Embryonic facial prominence (tissue), 1 donor: ENCODE measurements around the gene EZR.
"Not testable (repeated sequence)": the region's sequence is repeated elsewhere in the genome, so short reads cannot be mapped to it uniquely, and the experiment has no call there.

Source experiments
- DNase-seq: peaks from one replicate; pipeline ENCODE4 v3.0.0-alpha.2; 2016; ENCODE audit errors: extremely low spot score

The EZR gene

DNA sequence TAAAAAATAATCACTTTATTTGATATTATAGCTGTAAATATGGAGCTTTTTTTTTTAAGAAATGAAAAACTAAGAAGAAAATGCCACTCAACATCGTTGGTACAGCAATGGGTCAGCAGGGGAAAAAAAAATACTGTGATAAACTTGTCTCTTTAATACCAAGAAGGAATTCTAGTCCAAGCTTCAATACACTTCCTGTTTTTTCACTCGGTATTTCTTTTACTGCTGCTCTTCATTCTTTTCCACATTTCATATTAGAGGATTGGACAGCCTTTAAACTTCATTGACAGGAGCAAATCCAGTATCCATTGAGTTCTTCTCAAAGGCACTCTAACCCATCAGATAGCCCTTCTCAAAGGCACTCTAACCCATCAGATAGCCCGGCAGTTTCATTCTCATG lies 22.2 kb upstream of the EZR start:
- DNase-seq, result no peak

DNA sequence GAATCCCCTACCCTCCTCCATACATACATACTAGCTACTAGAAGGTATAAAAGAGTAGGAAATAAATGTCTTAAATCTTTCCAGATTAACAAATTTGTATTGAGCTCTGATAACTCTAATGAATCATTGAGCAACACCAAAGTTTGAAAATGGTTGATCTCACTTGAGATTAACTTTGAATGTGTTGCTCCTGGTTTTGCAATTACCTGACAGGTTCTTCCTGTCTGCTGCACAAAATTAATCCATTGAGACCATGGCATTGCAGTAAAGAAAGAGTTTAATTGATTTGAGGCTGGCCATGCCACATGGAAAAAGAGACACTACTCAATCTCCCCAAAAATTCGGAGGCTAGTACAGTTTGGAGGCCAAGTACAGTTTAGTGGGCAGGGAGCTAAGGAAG lies 21.3 kb upstream of the EZR start:
- DNase-seq, result no peak

- DNase-seq, result no peak
Measured at GRCh38 chr6:158839796-158840195, 20.6 kb upstream of the EZR start.

DNA sequence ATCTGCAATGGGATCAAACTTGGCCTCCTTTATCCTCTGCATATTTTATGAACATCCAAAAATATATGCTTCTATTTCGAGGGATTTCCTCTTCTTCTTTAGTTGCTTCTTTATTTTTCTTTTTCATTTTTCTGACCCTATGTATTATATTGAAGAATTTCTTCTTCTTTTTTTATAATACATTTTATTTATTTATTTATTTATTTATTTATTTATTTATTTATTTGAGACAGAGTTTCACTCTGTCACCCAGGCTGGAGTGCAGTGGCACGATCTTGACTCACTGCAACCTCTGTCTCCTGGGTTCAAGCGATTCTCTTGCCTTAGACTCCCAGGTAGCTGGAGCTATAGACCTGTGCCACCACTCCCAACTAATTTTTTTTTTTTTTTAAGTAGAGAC lies 19.6 kb upstream of the EZR start:
- DNase-seq, result not testable (repeated sequence)

DNA sequence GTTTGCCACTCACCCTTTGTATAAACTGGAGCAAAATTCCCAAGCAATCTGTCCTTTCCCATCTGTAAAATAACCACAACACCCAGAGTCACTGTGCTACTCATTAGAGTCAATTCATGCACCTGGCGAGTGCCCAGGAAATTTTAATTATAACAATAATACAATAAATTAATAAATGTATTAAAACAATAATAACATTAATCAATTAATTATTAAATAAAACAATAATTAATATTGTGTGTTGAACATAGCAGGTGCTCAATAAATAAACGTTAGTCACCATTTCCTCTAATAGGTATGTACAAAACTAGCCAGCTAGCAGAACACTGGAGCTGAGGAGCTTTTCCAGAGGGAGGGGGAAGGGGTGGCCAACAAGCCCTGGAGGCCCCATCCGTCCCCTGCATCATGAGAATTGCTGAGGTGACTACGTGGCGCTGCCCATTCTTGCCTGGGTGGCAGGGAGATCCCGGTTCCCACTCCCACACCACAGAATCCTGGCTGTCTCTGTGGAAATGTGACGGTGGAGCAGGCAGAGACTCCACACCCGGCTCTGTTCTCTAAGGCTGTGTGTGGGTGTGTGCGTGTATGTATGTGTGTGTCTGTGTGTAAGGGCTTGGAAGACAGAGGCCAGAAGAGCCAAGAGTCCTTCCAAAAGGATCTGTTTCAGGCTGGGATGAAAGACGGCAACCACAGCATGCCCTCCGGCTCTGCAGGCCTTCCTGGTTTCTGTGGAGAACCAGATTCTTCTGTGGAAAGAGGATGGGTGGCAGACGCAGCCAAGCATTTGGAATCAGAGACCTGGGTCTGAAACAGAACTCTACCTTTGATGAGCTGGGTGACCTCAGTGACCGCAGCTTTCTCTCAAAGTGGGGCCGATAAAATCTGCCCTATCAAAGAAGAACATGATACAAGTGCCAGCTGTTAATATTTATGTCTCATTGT lies 18.8 kb upstream of the EZR start:
- DNase-seq, result no peak

DNA sequence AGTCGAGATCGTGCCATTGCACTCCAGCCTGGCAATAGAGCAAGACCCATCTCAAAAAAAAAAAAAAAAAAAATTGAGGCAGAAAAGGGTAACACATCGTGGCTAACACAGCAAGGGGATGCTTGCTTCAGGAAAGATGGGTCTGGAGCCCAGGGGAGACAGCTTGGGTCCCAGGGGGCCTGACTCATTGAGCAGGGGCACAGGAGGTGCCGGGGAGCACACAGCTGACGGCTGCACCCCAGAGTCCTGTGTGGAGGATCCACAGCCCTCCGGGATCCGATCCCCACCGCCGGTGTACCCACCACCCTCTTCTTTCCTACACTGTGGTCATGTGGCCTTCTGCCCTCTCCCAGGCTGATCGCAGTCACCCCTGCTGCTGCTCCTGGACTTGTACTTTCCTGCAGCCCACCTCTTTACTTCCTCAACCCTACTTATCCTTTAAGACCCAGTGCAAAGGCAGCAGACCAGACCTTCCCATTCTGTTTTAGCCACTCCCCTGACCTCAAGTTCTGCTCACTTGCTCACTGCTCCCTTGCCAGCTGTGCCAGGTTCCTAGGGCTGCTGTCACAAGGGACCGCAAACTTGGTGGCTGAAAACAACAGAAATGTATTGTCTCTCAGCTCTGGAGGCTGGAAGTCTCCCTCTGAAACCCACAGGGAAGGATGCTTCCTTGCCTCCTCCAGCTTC lies 17.6 kb upstream of the EZR start:
- no peak for DNase-seq

GRCh38 chr6:158835616-158836221 lies 16.6 kb upstream of the EZR start:
- no peak for DNase-seq

GRCh38 chr6:158834675-158835385 lies 15.7 kb upstream of the EZR start:
- no peak for DNase-seq

DNA sequence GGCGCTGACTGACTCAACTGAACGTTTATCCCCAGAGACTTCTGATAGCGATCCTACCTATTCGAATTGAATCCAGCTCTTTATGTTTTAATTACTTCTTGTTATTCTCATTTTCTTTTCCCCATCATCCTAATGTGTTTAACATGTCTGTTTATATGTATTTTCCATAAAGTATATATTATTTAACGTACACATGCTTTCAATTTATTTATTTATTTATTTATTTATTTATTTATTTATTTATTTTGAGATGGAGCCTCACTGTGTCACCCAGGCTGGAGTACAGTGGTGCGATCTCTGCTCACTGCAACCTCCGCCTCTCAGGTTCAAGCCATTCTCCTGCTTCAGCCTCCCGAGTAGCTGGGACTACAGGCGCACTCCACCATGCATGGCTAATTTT lies 13.6 kb upstream of the EZR start:
- DNase-seq, result not testable (repeated sequence)

DNA sequence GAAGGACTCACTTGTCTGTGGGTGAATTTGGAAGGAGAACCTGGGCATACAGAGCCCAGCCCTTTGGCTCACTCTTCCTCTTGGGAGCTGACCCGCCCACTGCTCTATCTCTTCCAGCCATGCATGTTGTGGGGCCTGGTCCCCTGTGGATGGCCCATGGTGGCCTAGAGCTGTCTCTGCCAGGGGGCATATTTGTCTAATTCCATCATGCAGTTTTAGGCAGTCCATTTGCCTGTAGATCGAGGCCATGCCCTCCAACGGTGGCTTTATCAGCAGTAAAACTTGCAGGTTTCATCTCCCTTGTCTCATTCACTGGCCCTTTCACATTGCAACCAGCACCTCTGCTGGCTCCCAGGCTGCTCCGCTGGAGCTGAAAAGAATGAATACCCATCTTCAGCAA lies 12.9 kb upstream of the EZR start:
- DNase-seq, result no peak

DNA sequence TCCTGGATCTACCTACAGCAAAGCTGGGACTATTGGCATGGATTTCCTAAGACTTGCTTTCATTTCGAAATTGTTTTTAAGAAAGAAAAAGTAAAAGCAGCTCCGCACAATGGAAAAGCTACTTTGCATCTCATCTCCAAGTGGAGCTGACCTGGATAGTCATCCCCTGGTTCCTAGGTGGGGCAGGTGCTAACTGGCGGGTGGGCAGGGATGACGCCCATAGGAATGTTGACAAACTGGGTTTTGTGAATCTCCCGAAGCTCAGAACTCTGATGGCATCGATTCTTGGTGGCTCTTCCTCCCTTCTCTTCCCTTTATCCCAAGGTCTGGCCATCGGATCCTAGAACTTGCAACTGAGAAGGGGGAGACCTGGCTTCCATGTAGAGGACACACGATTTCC lies 12.4 kb upstream of the EZR start:
- DNase-seq, result no peak

- no peak for DNase-seq
Measured at GRCh38 chr6:158830736-158831135, 11.6 kb upstream of the EZR start.

DNA sequence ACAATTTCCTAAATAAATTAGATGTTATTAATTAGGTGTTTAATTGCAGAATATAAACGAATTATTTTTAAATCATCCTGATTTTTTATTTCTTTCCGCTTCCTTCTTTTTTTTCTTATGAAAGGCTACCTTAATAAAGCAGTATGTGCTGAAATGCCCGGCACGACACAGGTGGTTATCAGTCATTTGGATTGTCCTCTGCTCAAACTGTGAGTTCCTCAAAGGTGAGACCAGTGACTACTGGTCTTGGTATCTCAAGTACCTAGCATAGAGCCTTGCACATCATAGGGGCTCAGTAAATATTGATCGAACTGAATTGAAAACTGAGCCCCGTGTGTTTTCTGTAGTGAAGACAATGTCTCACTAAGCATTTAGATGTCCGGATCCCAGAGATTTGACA lies 9.6 kb upstream of the EZR start:
- DNase-seq, result no peak

DNA sequence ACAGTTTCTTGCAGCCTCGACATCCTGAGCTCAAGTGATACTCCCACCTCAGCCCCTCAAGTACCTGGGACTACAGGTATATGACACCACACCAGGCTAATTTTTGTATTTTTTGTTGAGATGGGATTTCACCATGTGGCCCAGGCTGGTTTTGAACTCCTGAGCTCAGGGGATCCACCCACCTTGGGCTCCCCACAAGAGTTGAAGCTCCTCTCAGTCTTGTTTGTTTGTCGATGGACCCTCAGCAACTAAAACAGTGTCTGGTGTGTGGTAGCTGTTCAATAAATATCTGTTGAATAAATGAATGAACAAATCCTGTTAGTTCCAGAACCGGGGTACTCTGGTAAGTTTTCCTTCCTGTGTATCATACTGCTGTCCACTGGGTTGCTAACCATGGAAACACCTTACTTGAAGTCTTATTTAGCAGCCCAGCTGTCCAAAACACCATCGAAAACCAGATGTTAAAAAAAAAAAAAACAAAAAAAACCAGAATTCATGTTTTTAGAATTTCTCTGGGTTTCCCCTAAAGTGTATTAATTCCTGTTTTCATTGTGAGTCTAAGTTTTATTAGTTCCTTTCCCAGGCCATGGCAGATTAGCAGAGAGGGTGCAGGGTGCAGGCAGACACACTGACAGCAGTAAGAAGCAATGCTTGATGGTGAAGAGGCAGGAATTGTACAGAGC lies 7.8 kb upstream of the EZR start:
- DNase-seq, result no peak

- no peak for DNase-seq
Measured at GRCh38 chr6:158825951-158826306, 6.8 kb upstream of the EZR start.

DNA sequence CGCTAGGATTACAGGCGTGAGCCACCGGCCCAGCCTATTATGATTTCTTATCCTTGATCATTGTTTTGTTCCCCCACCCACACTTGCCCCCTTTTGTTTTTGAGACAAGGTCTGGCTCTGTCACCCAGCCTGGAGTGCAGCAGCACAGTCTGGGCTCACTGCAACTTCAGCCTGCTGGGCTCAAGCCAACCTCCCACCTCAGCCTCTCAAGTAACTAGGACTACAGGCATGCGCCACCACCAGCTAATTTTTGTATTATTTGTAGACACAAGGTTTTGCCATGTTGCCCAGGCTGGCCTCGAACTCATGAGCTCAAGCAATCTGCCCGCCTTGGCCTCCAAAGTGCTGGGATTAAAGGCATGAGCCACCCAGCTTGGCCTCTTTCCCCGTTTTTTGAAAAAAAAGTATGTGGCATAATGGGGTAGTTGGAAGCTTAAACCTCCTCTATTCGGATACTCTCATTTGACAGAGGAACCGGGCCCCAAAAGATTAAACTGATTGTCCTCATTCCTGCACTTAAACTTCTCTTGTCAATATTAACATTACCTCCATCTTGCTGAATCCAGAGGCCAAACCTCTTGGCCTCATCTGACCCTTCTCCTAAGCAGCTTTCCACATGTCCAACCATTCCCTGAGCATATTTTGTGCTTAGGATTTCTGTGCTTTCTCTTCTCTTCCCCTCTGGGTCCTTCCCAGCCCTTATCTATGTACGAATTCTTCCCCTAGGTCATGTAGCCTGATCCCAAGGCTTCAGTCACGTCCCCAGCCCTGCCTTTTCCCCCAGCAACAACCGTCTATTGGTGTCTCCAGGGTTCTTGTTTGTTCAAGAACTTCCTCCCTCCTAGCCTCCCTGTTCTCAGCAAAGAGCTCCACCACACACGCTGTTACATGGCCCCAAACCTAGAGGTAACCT lies 6.1 kb upstream of the EZR start:
- DNase-seq, result no peak

GRCh38 chr6:158823616-158824015 lies 4.4 kb upstream of the EZR start:
- not testable (repeated sequence) for DNase-seq

DNA sequence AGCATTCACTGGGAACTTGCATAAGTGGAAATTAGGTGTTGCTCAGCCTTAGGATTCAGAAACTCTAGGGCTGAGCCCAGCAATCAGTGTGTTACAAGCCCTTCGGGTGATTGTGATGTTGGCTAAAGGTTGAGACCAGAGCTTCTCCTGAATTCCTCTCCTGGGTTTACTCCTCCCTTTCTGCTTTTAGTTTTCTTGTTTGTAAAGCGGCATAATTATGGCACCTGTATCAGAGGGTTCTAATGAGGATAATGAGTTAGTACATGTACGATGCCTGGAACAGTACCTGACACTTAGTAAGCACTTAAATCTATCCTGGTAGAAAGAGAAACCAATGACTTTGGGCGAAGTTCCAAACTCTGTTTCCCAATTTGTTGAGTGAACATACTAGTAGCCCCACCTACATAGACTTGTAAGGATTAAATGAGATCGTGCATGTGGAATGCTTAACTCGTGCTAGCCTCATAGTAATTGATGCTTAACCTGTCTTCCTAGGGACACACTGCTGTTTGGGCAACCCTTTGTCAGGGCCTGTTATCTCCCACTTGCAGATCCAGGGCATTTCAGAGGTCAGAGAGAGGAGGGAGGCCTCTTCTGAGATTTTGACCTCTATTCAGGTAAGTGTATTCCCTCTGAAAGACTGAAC lies 932 bp upstream of the EZR start:
- no peak for DNase-seq

DNA sequence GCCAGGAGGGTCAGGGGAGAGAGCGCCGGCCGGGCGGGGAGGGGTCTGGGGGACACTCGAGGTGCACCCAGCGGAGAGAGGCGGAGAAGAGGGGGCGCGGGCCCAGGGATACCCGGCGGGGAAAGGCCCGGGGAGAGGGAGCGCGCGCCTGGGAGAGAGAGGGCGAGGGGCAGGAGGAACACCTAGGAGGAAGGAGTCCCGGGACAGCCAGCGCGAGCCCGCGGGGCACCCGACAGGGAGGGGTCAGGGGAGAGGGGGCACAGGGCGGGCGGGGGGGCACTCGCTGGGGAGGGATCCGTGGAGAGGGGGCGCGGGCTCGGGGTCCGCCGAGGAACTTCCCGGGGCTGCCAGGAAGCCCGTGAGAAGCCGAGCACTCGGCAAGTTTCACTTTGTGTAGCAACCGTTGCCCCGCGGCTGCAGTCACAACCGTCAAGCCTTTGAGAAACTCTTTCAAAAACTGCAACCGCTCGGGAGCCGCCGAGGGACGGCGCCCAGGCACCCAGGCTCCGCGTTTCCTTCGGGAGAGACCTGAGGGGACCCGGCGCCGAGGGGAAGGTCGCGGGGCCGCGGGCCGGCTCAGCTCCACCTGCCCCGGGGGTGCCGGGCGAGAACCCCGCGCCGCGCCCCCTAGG lies 471 bp downstream of the EZR start:
- DNase-seq, result no peak
